ENCODE results near the gene SMIM32.

GRCh38 chr5:136198453-136198852, 5.5 kb upstream of the SMIM32 start:
- no peak for TF ChIP-seq CTCF (IDR thresholded peaks at IDR 0.05)
- TF ChIP-seq POLR2A (IDR thresholded peaks at IDR 0.05), result no peak
